Heart left ventricle (tissue), 16 donors: ENCODE data around the gene NINL. TPM values are rescaled to one million over a fixed set of nuclear protein-coding genes. Genes with fewer than 3 reads are reported as not detected.

Source experiments
- ATAC-seq, 4 donors: fragments of 200-7000 bp; cut with Tn5 transposase; one replicate each; pipeline ENCODE4 v1.9.1; 2020 to 2022; ENCODE audit warnings: moderate library complexity in 4 of 4, mild to moderate bottlenecking in 3 of 4, moderate number of reproducible peaks in 1 of 4
- DNase-seq, 5 donors: peaks; one replicate each; pipeline ENCODE4 v3.0.0-alpha.2; 2020
- H3K27ac ChIP-seq, 12 donors: fragments of 200-600 bp; sonication (generic) in 4 of 12; one replicate each; pipeline versions ENCODE4 v1.5.0 to v1.8.0; 2016 to 2022; ENCODE audit warnings: mild to moderate bottlenecking in 2 of 12
- H3K27me3 ChIP-seq, 9 donors: fragments of 200-600 bp; sonication (generic) in 2 of 9; one replicate each; pipeline versions ENCODE4 v1.5.1 to v1.8.0; 2016 to 2022; ENCODE audit warnings: mild to moderate bottlenecking in 3 of 9
- H3K36me3 ChIP-seq, 9 donors: fragments of 200-600 bp; sonication (generic) in 2 of 9; one replicate each; pipeline versions ENCODE4 v1.5.0 to v1.8.0; 2018 to 2022; ENCODE audit warnings: mild to moderate bottlenecking in 2 of 9
- H3K4me1 ChIP-seq, 12 donors: fragments of 200-600 bp; sonication (generic) in 4 of 12; one replicate each; pipeline versions ENCODE4 v1.5.0 to v1.8.0; 2016 to 2022; ENCODE audit warnings: mild to moderate bottlenecking in 3 of 12
- H3K4me3 ChIP-seq, 12 donors: fragments of 200-600 bp; sonication (generic) in 4 of 12; one replicate each; pipeline versions ENCODE4 v1.5.0 to v1.8.0; 2017 to 2022; ENCODE audit warnings: mild to moderate bottlenecking in 9 of 12, moderate library complexity in 4 of 12
- H3K9me3 ChIP-seq, 12 donors: fragments of 200-600 bp; sonication (generic) in 4 of 12; one replicate each; pipeline versions ENCODE4 v1.5.0 to v1.8.0; 2016 to 2022; ENCODE audit warnings: mild to moderate bottlenecking in 1 of 12
- CTCF ChIP-seq, 12 donors: fragments of 200-600 bp; sonication (generic) in 4 of 12; IDR thresholded peaks; one replicate each; pipeline versions ENCODE4 v1.5.0 to v1.8.0; 2018 to 2022; ENCODE audit warnings: antibody characterized with exemption in 12 of 12, mild to moderate bottlenecking in 5 of 12
- POLR2A ChIP-seq, 2 donors: fragments of 450-650 bp; IDR thresholded peaks; one replicate each; pipeline ENCODE4 v1.6.1; 2017; ENCODE audit warnings: antibody characterized with exemption in 2 of 2, mild to moderate bottlenecking in 2 of 2, moderate library complexity in 2 of 2
- WGBS, 4 donors: extraction: QIAGEN DNeasy Blood & Tissue Kit in 2 of 4; methylation state at CpG; one replicate each; pipeline versions ENCODE4 v1.1.5 to v1.1.7; 2013 to 2018; 5-methylcytosine and 5-hydroxymethylcytosine counted together
- intact Hi-C, 10 donors: fragments of 100-400 bp; cut with DNase I; formaldehyde crosslinking; loops; one replicate each; pipeline versions ENCODE4 v1.11.1 to v1.14.2; 2022
- polyA plus RNA-seq, 2 donors: library from polyadenylated mRNA; stranded (reverse); fragments of 200-250 nt; gene quantifications; one replicate each; pipeline ENCODE4 v1.2.3, GENCODE V29; 2013
- total RNA-seq, 9 donors: library from RNA; depleted of rRNA in 2 of 9; stranded (reverse); fragments of >200 nt in 2 of 9; fragmentation: NEBNext Ultra II Directional in 3 of 9; extraction: Animal tissue kit (Norgen Biotek cat#: 25700) in 3 of 9; gene quantifications; one replicate each; pipeline versions ENCODE4 v1.1.0 to v1.2.4, GENCODE V29; 2016 to 2023
- donor health status: ischemic (EF 13 %, LVEDD 7.1; RV severe dilation, severe dysfunction).
- donor health status: healthy with polysubstance abuse.
- donor health status: DM: no; HTN: yes; CAD: no.
- donor health status: DM: no; HTN: no; CAD: no.
- donor health status: ischemic (EF 25% LVEDD 6.9; RV normal size, moderate dysfunction).
- donor health status: ischemic (EF 25% LVEDD 5.7; RV mildly dilated, moderate dysfunction).
- donor health status: healthy.
- donor health status: DM: yes; HTN: yes; CAD: no.
- donor health status: ischemic (EF 35%, LVEDD 5.7; RV mildly dilated, moderate dysfunction).
- donor health status: nonischemic (EF 11% LVEDD 7.7; RV severe dilation, severe dysfunction).
- donor health status: DM: yes; HTN: yes; CAD: no.
- donor health status: PGD.
- donor health status: ischemic (EF 29% LVEDD 5.4; RV normal size, mild dysfunction).
- donor health status: nonischemic (EF 23%, LVEDD 6.1; RV moderate dilation, normal function).

NINL gene
- total and polyA plus RNA-seq, 11 donors = 0.78 to 7.1 (median 2.9) TPM

DNA sequence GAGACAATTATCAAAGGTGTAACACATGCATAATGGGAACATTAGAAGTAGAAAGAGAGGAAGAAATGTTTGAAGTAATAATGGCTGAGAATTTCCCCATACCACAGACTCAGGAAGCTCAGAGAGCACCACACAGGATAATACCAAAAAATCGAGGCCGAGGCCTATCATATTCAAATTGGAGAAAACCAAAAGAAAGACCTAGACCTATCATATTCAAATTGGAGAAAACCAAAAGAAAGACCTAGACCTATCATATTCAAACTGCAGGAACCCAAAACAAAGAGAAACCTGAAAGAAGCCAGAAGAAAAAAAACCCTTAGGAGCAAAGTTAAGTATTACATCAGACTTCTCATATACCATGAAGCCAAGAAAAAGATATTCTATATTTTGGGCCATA lies 18.0 kb downstream of the NINL start:
- Histone ChIP-seq H3K27ac (no peak overlapping the region), H3K4me3 (no peak overlapping the region), H3K4me1 (no peaks in the 10 kb centered on the region), H3K36me3 (no peaks in the 10 kb centered on the region), H3K9me3 (peaks cover 0 to 9% (median 0%) of the 10 kb centered on the region in 12 donors), H3K27me3 (no peaks in the 10 kb centered on the region)
- 93 to 99% (median 95%) methylated on average over 2 of the region's 2 CpGs for WGBS, 4 donors
- intact Hi-C loops = no loop called here
- no peak for DNase-seq
- ATAC-seq = no peak
- TF ChIP-seq CTCF (IDR thresholded peaks at IDR 0.05) = no peak
- no peak for TF ChIP-seq POLR2A (IDR thresholded peaks at IDR 0.05)

- Histone ChIP-seq H3K4me1 (no peaks in the 10 kb centered on the region), H3K36me3 (no peaks in the 10 kb centered on the region), H3K4me3 (no peak overlapping the region), H3K9me3 (peaks cover 0 to 9% (median 0%) of the 10 kb centered on the region in 12 donors), H3K27ac (no peak overlapping the region), H3K27me3 (no peaks in the 10 kb centered on the region)
- WGBS, 4 donors = 88 to 93% (median 92%) methylated on average over 2 of the region's 2 CpGs
- ATAC-seq (no peak), DNase-seq (no peak)
- TF ChIP-seq POLR2A (IDR thresholded peaks at IDR 0.05) (no peak), CTCF (IDR thresholded peaks at IDR 0.05) (no peak)
- intact Hi-C loops = no loop called here
Observed at GRCh38 chr20:25566821-25567220, 18.5 kb downstream of the NINL start.

DNA sequence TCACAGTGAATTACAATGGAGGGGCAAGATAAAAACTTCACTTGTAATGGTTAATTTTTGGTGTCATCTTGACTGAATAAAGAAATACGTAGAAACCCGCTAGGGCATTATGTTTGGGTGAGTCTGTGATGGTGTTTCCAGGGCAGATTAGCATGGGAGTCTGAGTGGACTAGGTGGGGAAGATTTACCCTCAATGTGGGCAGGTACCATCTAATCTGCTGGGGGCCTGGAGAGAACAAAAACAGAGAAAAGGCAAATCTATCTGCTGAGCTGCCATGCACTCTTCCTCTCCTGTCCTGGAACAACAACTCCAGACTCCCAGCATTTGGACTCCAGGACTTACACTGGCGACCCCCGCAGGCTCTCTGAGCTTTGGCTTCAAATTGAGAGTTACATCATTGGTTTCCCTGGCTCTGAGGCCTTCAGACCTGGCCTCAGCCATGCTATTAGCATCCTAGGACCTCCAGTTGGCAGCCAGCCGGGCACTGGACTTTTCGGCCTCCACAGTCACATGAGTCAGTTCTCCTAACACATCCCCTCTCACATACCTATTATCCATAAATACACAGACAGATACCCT lies 19.7 kb downstream of the NINL start:
- H3K27ac ChIP-seq = no peak overlapping the region
- WGBS, 4 donors = 72 to 82% (median 78%) methylated on average over 6 of the region's 6 CpGs
- DNase-seq = no peak
- TF ChIP-seq POLR2A (IDR thresholded peaks at IDR 0.05) (no peak), CTCF (IDR thresholded peaks at IDR 0.05) (no peak)
- intact Hi-C loops = no loop called here
- no peaks in the 10 kb centered on the region for H3K4me1 ChIP-seq
- no peak for ATAC-seq
- no peaks in the 10 kb centered on the region for H3K36me3 ChIP-seq
- peaks cover 0 to 9% (median 0%) of the 10 kb centered on the region in 12 donors for H3K9me3 ChIP-seq
- H3K27me3 ChIP-seq = no peaks in the 10 kb centered on the region
- no peak overlapping the region for H3K4me3 ChIP-seq

DNA sequence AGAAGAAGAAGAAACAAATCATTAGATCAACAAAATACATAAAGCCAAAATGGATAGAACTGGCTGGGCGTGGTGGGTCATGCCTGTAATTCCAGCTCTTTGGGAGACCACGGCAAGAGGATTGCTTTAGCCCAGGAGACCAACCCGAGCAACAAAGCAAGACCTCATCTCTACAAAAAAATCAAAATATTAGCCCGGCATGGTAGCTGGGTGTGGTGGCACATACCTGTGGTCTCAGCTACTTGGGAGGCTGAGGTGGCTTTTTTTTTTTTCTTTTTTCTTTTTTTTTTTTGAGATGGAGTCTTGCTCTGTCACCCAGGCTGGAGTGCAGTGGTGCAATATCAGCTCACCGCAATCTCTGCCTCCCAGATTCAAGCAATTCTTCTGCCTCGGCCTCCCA lies 21.5 kb downstream of the NINL start:
- Histone ChIP-seq H3K27ac (no peak overlapping the region), H3K9me3 (peaks cover 0 to 9% (median 0%) of the 10 kb centered on the region in 12 donors), H3K36me3 (no peaks in the 10 kb centered on the region), H3K4me3 (no peak overlapping the region), H3K4me1 (no peaks in the 10 kb centered on the region), H3K27me3 (no peaks in the 10 kb centered on the region)
- DNase-seq (no peak), ATAC-seq (no peak)
- TF ChIP-seq POLR2A (IDR thresholded peaks at IDR 0.05) (no peak), CTCF (IDR thresholded peaks at IDR 0.05) (no peak)
- 94 to 98% (median 97%) methylated on average over 6 of the region's 6 CpGs for WGBS, 4 donors
- intact Hi-C loops = no loop called here
